Ishikawa (cell line): ENCODE results near the gene TAGLN2.
A peak's percentile ranks its signal among the peaks of the same experiment; 100 is the strongest.

Experiments used
- CEBPB ChIP-seq: IDR thresholded peaks from 2 replicates; pipeline ENCODE4 v1.6.1; 2012
- CREB1 ChIP-seq: IDR thresholded peaks from 2 replicates; pipeline ENCODE4 v1.6.1; 2012; ENCODE audit warnings: low read depth
- EGR1 ChIP-seq: IDR thresholded peaks from 2 replicates; pipeline ENCODE4 v1.6.1; 2012
- EP300 ChIP-seq: IDR thresholded peaks from 2 replicates; pipeline ENCODE4 v1.6.1; 2012; ENCODE audit warnings: borderline replicate concordance
- FOXM1 ChIP-seq: IDR thresholded peaks from 2 replicates; pipeline ENCODE4 v1.6.1; 2012; ENCODE audit warnings: low read depth, borderline replicate concordance
- MAX ChIP-seq: IDR thresholded peaks from 2 replicates; pipeline ENCODE4 v1.6.1; 2012
- NFIC ChIP-seq: IDR thresholded peaks from 2 replicates; pipeline ENCODE4 v1.6.1; 2012
- RAD21 ChIP-seq: IDR thresholded peaks from 2 replicates; pipeline ENCODE4 v1.6.1; 2012; ENCODE audit warnings: low read depth
- REST ChIP-seq: IDR thresholded peaks from 2 replicates; pipeline ENCODE4 v1.6.1; 2012; ENCODE audit warnings: low read depth, mild to moderate bottlenecking
- TAF1 ChIP-seq: IDR thresholded peaks from 2 replicates; pipeline ENCODE4 v1.6.1; 2012; ENCODE audit warnings: low read depth, mild to moderate bottlenecking
- TCF12 ChIP-seq: IDR thresholded peaks from 2 replicates; pipeline ENCODE4 v1.6.1; 2012; ENCODE audit warnings: low read depth
- TEAD4 ChIP-seq: IDR thresholded peaks from 2 replicates; pipeline ENCODE4 v1.6.1; 2012
- USF1 ChIP-seq: IDR thresholded peaks from 2 replicates; pipeline ENCODE4 v1.6.1; 2012
- YY1 ChIP-seq: IDR thresholded peaks from 2 replicates; pipeline ENCODE4 v1.6.1; 2012; ENCODE audit warnings: low read depth
- ZBTB7A ChIP-seq: IDR thresholded peaks from 2 replicates; pipeline ENCODE4 v1.6.1; 2012; ENCODE audit warnings: low read depth

The TAGLN2 gene

GRCh38 chr1:159958719-159959380, 33.5 kb upstream of the TAGLN2 start:
- TF ChIP-seq RAD21, result no peak
- no peak for TF ChIP-seq YY1
- no peak for TF ChIP-seq TEAD4
- TF ChIP-seq REST, result no peak
- no peak for TF ChIP-seq USF1
- no peak for TF ChIP-seq CREB1
- no peak for TF ChIP-seq EGR1
- no peak for TF ChIP-seq CEBPB
- no peak for TF ChIP-seq TAF1

GRCh38 chr1:159957824-159958268, 32.5 kb upstream of the TAGLN2 start:
- TF ChIP-seq TAF1 (no peak), USF1 (peak; percentile 34; the same call in 1 of the 2 replicates), NFIC (peak; percentile 92), EGR1 (no peak), REST (no peak), MAX (peak; percentile 40; the same call in 1 of the 2 replicates), YY1 (0 out of 2 replicates have a peak, but pooled peaks have one; percentile 38), CEBPB (no peak), CREB1 (no peak), RAD21 (no peak), EP300 (no peak; the same call in 1 of the 2 replicates), ZBTB7A (no peak), FOXM1 (no peak), TEAD4 (no peak), TCF12 (peak; percentile 67; the same call in 1 of the 2 replicates)

- TF ChIP-seq REST, result no peak
These were observed 30.1 kb upstream of the TAGLN2 start for GRCh38 chr1:159955456-159955855.

GRCh38 chr1:159953536-159954515, 28.5 kb upstream of the TAGLN2 start, which contains the start of gene SLAMF9:
SLAMF9 (minus strand) TSS chr1:159954237; CDS start chr1:159954137, 100 bp downstream.
- no peak for TF ChIP-seq REST
- TF ChIP-seq CREB1, result no peak
- no peak for TF ChIP-seq MAX
- no peak for TF ChIP-seq FOXM1
